Neural progenitor cell (in vitro differentiated cells): ENCODE measurements around the gene CPLX3. TPM values are rescaled to one million over a fixed set of nuclear protein-coding genes. Genes with fewer than 3 reads are reported as not detected.

Experiments
- DNase-seq: peaks from one replicate; pipeline ENCODE4 v3.0.0-alpha.2; 2016; ENCODE audit warnings: low spot score
- H2AFZ ChIP-seq: fragments of 200-600 bp; sonication (generic); replicated peaks from 2 replicates; pipeline ENCODE4 v1.6.1; 2016; ENCODE audit warnings: antibody characterized with exemption
- H3F3A ChIP-seq: fragments of 200-600 bp; sonication (generic); 2 replicates; pipeline ENCODE4 v1.6.1; 2016; ENCODE audit warnings: antibody characterized with exemption, low read depth
- H3K27ac ChIP-seq: fragments of 200-600 bp; sonication (generic); 2 replicates; pipeline ENCODE4 v1.5.1; 2016; ENCODE audit warnings: mild to moderate bottlenecking
- H3K27me3 ChIP-seq: fragments of 200-600 bp; sonication (generic); 2 replicates; pipeline ENCODE4 v1.6.1; 2016; ENCODE audit warnings: mild to moderate bottlenecking, moderate library complexity
- H3K36me3 ChIP-seq: fragments of 200-600 bp; sonication (generic); 2 replicates; pipeline ENCODE4 v1.5.1; 2016
- H3K4me1 ChIP-seq: fragments of 200-600 bp; sonication (generic); 2 replicates; pipeline ENCODE4 v1.6.1; 2016; ENCODE audit warnings: mixed run types
- H3K4me2 ChIP-seq: fragments of 200-600 bp; sonication (generic); 2 replicates; pipeline ENCODE4 v1.6.1; 2016
- H3K4me3 ChIP-seq: fragments of 200-600 bp; sonication (generic); 2 replicates; pipeline ENCODE4 v1.5.1; 2016
- H3K79me2 ChIP-seq: fragments of 200-600 bp; sonication (generic); 2 replicates; pipeline ENCODE4 v1.6.1; 2016; ENCODE audit warnings: low read depth
- H3K9ac ChIP-seq: fragments of 200-600 bp; sonication (generic); 2 replicates; pipeline ENCODE4 v1.6.1; 2016
- H3K9me3 ChIP-seq: fragments of 200-600 bp; sonication (generic); 2 replicates; pipeline ENCODE4 v1.5.1; 2016; ENCODE audit warnings: low read depth
- H4K20me1 ChIP-seq: fragments of 200-600 bp; sonication (generic); 2 replicates; pipeline ENCODE4 v1.6.1; 2016; ENCODE audit warnings: low read depth
- H3K27ac Mint-ChIP-seq: 3 replicates; pipeline ENCODE4 v1.8.0; 2021; ENCODE audit warnings: mixed read lengths
- H3K27me3 Mint-ChIP-seq: 2 replicates; pipeline ENCODE4 v1.8.0; 2022; ENCODE audit warnings: low read depth, mild to moderate bottlenecking, inconsistent platforms, moderate library complexity, mixed read lengths; ENCODE audit not compliant: insufficient read depth
- H3K36me3 Mint-ChIP-seq: 3 replicates; pipeline ENCODE4 v1.8.0; 2021; ENCODE audit warnings: mixed read lengths
- H3K4me1 Mint-ChIP-seq: 3 replicates; pipeline ENCODE4 v1.8.0; 2021; ENCODE audit warnings: mixed read lengths
- H3K4me3 Mint-ChIP-seq: 3 replicates; pipeline ENCODE4 v1.8.0; 2021; ENCODE audit warnings: mild to moderate bottlenecking, moderate library complexity, mixed read lengths
- H3K9me3 Mint-ChIP-seq: 3 replicates; pipeline ENCODE4 v1.8.0; 2020; ENCODE audit warnings: mixed read lengths
- CTCF ChIP-seq: fragments of 200-600 bp; sonication (generic); IDR thresholded peaks from 2 replicates; pipeline ENCODE4 v1.5.1; 2017; ENCODE audit warnings: antibody characterized with exemption, mild to moderate bottlenecking
- EZH2 ChIP-seq: fragments of 200-600 bp; sonication (generic); IDR thresholded peaks from 2 replicates; pipeline ENCODE4 v1.6.1; 2017; ENCODE audit warnings: antibody characterized with exemption, mild to moderate bottlenecking, moderate library complexity
- EZH2phosphoT487 ChIP-seq: fragments of 200-600 bp; sonication (generic); IDR thresholded peaks from 2 replicates; pipeline ENCODE4 v1.6.1; 2017; ENCODE audit warnings: antibody characterized with exemption
- total RNA-seq: library from RNA; depleted of rRNA; stranded (reverse); fragments of >200 nt; gene quantifications from 2 replicates; pipeline ENCODE4 v1.2.3, GENCODE V29; 2015; ENCODE audit warnings: low replicate concordance

The CPLX3 gene
- total RNA-seq, 1 donor from 2014 or later, result not detected

DNA sequence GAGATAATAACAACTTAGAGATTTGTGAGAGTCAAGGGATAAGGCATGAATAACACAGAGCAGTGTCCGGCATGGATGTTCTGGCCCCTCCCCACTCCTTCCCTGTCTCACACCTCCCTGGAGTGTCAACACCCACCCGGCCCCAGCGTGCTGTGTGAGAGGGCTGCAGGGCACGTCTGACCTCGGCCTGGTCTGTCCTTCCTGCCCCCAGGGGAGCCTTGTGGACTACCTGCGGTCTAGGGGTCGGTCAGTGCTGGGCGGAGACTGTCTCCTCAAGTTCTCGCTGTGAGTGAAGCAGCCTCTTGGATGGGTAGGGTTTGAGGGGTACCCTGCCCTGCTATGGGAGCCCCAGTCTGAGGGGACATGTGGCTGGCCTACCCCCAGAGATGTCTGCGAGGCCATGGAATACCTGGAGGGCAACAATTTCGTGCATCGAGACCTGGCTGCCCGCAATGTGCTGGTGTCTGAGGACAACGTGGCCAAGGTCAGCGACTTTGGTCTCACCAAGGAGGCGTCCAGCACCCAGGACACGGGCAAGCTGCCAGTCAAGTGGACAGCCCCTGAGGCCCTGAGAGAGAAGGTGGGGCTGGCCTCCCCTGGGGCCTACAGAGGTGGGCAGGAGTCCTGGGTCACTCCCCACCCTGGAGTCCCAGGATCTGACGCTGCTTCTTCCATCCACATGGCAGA, 25.0 kb upstream of the CPLX3 start:
- Mint-ChIP-seq H3K27me3 (peaks cover 3% of the 10 kb centered on the region), H3K4me1 (no peaks in the 10 kb centered on the region)
- no peaks in the 10 kb centered on the region for H3K79me2 ChIP-seq

DNA sequence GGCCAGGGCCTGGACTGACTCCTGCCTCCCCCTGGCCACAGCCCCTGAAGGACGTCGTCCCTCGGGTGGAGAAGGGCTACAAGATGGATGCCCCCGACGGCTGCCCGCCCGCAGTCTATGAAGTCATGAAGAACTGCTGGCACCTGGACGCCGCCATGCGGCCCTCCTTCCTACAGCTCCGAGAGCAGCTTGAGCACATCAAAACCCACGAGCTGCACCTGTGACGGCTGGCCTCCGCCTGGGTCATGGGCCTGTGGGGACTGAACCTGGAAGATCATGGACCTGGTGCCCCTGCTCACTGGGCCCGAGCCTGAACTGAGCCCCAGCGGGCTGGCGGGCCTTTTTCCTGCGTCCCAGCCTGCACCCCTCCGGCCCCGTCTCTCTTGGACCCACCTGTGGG, 24.1 kb upstream of the CPLX3 start:
- Mint-ChIP-seq H3K4me3 (no peak overlapping the region), H3K9me3 (no peaks in the 10 kb centered on the region), H3K36me3 (peaks cover 11% of the 10 kb centered on the region), H3K27me3 (peaks cover 3% of the 10 kb centered on the region), H3K4me1 (no peaks in the 10 kb centered on the region), H3K27ac (no peak overlapping the region)
- DNase-seq, result no peak
- no peak overlapping the region for H3K9ac ChIP-seq
- H3K79me2 ChIP-seq, result no peaks in the 10 kb centered on the region
- no peaks in the 10 kb centered on the region for H3K36me3 ChIP-seq
- H3K27me3 ChIP-seq, result no peaks in the 10 kb centered on the region
- H3K4me1 ChIP-seq, result no peaks in the 10 kb centered on the region
- H3K27ac ChIP-seq, result no peak overlapping the region
- H2AFZ ChIP-seq, result no peak overlapping the region
- TF ChIP-seq CTCF (no peak), EZH2 (no peak)
- peaks cover 32% of the 10 kb centered on the region for H4K20me1 ChIP-seq
- no peaks in the 10 kb centered on the region for H3F3A ChIP-seq
- no peak overlapping the region for H3K4me3 ChIP-seq
- H3K9me3 ChIP-seq, result no peaks in the 10 kb centered on the region
- no peak overlapping the region for H3K4me2 ChIP-seq

More for the DNA sequence above, 25.0 kb upstream of the CPLX3 start:
- H3K36me3 ChIP-seq, result no peaks in the 10 kb centered on the region
- H3K4me2 ChIP-seq, result no peak overlapping the region
- no peak overlapping the region for H3K4me3 Mint-ChIP-seq
- H3F3A ChIP-seq, result no peaks in the 10 kb centered on the region
- H3K9me3 ChIP-seq, result no peaks in the 10 kb centered on the region
- no peaks in the 10 kb centered on the region for H3K27me3 ChIP-seq
- H4K20me1 ChIP-seq, result peaks cover 40% of the 10 kb centered on the region
- no peaks in the 10 kb centered on the region for H3K9me3 Mint-ChIP-seq
- no peak overlapping the region for H3K27ac Mint-ChIP-seq
- TF ChIP-seq EZH2 (no peak), EZH2phosphoT487 (no peak), CTCF (no peak)
- H3K9ac ChIP-seq, result no peak overlapping the region
- no peak for DNase-seq
- H2AFZ ChIP-seq, result no peak overlapping the region
- H3K36me3 Mint-ChIP-seq, result peaks cover 11% of the 10 kb centered on the region
- H3K4me1 ChIP-seq, result no peaks in the 10 kb centered on the region
- H3K27ac ChIP-seq, result no peak overlapping the region
- H3K4me3 ChIP-seq, result no peak overlapping the region

- TF ChIP-seq EZH2phosphoT487 (no peak), EZH2 (no peak), CTCF (no peak)
- no peaks in the 10 kb centered on the region for H3K36me3 ChIP-seq
Observed at GRCh38 chr15:74802862-74803447, 23.5 kb upstream of the CPLX3 start.

More at GRCh38 chr15:74802862-74803447, 23.5 kb upstream of the CPLX3 start:
- Histone ChIP-seq H3K4me2 (no peak overlapping the region), H3K79me2 (no peaks in the 10 kb centered on the region), H3F3A (no peaks in the 10 kb centered on the region), H3K9ac (no peak overlapping the region), H2AFZ (no peak overlapping the region), H3K4me3 (no peak overlapping the region), H4K20me1 (peaks cover 25% of the 10 kb centered on the region), H3K27me3 (no peaks in the 10 kb centered on the region), H3K9me3 (no peaks in the 10 kb centered on the region), H3K4me1 (no peaks in the 10 kb centered on the region), H3K27ac (no peak overlapping the region)
- no peaks in the 10 kb centered on the region for H3K4me1 Mint-ChIP-seq
- H3K9me3 Mint-ChIP-seq, result no peaks in the 10 kb centered on the region
- H3K27me3 Mint-ChIP-seq, result peaks cover 3% of the 10 kb centered on the region
- no peak overlapping the region for H3K4me3 Mint-ChIP-seq
- H3K27ac Mint-ChIP-seq, result no peak overlapping the region
- H3K36me3 Mint-ChIP-seq, result peaks cover 11% of the 10 kb centered on the region
- DNase-seq, result no peak
